ENCODE results near the gene ERF.

Gene ERF

DNA sequence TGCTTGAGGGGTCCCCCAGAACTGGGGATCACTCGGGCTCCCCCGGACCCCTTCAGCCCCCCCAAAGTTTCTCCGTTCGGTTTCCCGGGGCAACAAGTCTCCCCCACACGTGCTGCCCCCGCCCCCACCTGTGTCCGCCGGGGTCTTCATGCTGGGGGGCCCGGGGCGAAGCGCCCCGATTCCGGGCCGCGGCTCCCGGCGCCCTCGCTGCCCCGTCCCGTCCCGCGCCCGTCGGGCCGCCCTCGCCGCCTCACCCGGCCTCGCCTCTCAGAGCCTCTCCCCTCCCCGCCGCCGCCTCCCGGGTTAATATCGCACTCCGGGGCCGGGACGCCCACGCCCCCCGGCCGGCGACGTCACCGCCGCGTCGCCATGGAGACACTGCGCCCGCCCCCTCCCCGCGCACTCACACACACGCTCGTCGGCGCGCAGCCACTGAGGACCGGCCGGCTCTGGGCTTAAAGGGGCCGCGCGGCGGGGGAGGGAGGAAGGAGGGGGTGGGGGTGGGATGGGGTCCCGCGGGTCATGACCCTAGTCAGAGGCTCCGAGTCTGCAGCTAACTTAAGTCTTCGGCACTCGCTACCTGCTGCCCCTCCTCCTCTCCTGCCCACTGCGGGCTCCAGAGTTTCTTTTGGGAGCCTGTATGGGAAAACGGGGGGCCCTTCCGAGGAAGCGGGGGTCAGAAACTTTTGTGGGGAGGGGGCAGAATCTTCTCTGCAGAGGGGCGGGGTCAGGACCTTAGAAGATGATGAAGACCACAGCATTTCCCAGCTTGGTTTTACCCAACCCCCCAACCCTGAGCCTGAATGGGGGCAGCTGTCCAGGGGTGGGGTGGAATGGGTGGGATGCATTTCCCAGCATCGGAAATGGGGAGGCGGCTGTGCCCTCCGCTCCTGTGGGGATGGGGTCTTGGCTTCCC, at the start of gene ERF:
Gene ERF (minus strand): TSS at position 279 of the 916 bp plus-strand sequence. CDS start 129 bp downstream, at position 150.
- DNase-seq, result peak; percentile 94

DNA sequence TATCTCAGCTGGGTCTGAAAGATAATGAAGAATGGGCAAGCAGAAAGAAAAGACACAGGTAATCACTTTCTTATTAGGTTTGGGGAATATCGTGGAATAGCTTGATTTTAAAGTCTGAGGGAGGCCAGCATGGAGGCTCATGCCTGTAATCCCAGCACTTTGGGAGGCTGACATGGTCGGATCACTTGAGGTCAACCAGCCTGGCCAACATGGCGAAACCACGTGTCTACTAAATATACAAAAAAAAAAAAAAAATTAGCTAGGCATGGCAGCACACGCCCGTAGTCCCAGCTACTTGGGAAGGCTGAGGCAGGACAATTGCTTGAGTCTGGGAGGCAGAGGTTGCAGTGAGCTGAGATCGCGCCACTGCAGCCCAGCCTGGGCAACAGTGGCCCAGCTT, 48.9 kb upstream of the ERF start:
- no peak for DNase-seq

DNA sequence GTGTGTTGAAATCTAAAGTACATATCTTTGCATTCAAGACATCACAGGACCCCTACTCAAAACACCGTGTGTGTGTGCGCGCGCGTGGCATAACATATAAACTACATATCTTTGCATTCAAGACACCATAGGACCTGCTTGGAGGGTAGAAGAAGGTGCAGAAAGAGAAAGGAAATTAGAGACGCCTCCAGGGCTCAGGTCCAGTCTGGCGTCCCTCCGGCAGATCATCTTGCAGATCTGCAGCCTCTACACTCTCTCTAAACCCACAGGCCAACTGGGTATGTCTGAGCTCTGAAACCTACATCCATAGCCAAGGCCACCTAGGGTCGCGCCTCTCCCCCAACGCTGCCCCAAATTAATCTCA, 48.2 kb upstream of the ERF start:
- no peak for DNase-seq

DNA sequence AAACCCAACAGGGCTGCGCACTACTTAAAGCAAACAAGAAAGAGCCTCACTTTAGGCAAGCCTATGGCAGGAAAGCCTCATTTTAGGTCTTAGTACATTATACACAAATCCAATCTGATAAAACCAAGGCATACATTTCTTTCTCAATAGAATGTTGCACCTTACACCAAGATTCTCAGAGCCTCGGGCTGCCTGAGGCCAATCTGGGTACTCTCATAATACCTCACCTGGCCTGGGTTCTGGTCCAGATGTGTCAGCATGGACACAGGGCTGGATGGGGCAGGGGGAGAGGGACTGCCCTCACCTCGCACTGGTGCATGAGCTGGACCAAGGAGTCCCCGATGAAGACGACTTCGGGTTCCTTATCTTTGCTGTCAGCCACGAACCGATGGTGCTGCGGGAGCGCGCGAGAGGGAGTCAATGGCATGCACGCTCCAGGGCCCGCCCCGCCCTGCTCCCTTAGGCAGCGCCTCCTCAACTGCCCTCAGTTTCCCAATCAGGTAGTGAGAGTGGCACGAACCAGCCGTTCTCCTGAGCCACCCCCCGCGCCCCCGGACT, 46.8 kb upstream of the ERF start, which contains the start of gene PRR19:
Gene PRR19 (plus strand): TSS at position 487 of the 558 bp plus-strand sequence. CDS start 7,453 bp downstream, outside the sequence.
- peak; percentile 87 for DNase-seq

DNA sequence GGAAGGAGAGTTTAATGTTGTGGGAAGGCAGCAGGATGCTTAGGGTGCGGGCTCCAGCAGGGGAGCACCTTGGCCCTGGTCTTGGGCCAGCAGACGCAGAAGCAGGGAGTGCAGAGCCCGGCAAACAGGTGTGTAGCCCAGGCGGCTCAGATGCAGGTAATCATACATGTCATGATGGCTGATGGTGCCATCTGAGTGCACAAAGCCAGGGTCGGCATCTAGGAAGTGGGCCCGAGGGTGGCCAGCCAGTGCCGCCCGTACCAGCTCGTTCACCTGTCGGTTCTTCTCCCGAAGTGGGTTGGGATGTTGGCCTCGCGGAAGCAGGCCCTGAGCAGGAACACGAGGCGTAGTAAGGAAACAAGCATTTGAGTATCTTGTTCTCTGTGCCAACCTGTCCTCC, 42.1 kb upstream of the ERF start:
- DNase-seq, result no peak

DNA sequence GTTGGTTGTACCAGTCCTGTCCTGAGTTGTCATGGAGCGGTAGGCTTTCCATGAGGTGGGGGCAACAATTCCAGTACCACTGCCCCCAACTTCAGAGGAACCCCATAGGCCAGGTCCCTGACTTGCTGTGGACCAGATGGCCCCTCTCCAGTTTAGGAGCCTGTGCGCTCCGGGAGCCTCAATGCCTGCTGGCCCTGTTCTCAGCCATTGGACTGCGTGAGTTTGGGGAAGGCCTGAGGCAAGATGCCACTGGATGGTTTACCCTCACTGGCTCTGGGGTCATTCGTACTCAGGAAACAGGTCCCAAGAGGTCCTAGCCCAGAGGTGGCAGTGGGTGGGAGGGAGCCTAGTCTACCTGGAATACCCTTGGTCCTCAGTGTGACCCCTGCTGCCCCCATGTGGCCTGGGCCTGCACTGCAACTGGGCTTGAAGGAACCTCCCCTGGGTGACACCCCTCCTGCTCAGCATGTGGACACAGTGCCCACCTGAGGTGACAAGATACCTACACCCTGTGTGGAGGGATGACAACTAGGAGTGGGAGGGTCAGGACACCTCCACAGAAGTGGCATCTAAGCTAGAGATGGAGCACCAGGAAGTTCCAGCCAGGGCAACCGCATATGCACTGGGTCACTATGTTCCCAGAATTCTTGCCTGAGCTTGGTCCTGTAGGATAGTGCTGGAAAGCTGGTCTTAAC, 41.0 kb upstream of the ERF start:
- peak; percentile 82 for DNase-seq

DNA sequence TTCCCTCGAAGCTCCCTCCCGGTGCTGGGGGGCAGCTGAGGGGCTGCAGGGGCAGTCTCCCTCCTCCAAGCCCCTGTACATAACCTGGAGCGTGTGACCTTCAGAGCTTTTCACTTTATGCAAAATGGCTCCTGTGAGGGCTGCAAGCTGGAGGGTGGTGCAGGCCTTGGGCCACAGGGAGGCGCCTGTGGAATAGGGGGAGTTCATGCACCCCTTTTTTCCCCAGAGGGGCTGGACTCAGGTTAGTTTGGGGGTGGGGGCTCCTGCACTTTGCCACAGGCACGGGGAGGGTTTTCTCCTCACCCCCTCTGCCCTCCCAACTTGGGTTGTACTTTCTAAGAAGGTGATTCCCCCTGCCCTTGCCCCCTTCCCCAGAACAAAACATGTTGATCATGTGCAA, 40.4 kb upstream of the ERF start:
- no peak for DNase-seq

DNA sequence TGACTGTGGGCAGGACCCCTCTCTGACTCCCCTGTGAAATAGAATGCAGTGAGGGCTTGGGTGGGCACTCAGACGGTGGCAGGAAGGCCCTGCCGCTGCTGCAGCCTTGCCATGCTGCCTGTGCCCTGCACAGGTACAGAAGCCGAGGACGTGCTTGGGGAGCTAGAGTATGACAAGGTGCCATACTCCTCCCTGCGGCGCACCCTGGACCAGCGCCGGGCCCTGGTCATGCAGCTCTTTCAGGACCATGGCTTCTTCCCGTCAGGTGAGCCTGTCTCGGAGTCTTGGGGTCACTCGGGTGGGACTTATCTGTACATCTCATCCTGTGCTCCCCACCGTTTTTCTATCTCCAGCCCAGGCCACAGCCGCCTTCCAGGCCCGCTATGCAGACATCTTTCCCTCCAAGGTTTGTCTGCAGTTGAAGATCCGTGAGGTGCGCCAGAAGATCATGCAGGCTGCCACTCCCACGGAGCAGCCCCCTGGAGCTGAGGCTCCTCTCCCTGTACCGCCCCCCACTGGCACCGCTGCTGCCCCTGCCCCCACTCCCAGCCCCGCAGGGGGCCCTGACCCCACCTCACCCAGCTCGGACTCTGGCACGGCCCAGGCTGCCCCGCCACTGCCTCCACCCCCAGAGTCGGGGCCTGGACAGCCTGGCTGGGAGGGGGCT, 39.7 kb upstream of the ERF start:
- no peak for DNase-seq

DNA sequence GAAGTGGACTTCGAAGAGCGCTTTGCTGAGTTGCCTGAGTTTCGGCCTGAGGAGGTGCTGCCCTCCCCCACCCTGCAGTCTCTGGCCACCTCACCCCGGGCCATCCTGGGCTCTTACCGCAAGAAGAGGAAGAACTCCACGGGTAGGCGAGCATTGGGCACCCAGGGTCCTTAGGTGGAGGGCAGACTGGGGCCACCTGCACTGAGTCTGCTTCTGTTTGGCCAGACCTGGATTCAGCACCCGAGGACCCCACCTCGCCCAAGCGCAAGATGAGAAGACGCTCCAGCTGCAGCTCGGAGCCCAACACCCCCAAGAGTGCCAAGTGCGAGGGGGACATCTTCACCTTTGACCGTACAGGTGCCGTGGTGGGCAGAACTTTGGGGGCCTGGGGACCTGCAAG, 39.0 kb upstream of the ERF start:
- no peak for DNase-seq

DNA sequence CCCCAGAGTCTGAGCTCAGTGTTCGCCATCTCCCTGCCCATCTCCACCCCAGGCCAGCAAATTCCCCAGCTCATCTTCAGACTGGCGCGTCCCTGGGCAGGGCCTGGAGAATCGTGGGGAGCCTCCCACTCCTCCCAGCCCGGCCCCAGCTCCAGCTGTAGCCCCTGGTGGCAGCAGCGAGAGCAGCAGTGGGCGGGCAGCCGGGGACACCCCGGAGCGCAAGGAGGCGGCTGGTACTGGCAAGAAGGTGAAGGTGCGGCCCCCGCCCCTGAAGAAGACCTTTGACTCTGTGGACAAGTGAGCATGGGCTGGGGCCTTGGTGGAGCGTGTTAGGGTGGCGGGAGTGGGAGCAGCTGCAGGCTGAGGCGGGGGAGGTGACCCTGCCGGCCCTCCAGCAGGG, 38.6 kb upstream of the ERF start:
- no peak for DNase-seq

DNA sequence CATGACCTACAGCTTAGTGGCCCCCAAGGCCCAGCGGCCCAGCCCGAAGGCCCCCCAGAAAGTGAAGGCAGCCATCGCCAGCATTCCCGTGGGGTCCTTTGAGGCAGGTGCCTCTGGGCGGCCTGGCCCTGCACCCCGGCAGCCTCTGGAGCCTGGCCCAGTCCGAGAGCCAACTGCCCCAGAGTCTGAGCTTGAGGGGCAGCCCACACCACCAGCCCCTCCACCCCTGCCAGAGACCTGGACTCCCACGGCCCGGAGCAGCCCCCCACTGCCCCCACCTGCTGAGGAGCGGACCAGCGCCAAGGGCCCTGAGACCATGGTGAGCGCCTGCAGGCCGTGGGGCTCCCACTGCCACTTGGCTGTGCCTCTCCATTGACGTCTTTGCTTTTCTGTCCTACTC, 38.0 kb upstream of the ERF start:
- DNase-seq, result no peak

DNA sequence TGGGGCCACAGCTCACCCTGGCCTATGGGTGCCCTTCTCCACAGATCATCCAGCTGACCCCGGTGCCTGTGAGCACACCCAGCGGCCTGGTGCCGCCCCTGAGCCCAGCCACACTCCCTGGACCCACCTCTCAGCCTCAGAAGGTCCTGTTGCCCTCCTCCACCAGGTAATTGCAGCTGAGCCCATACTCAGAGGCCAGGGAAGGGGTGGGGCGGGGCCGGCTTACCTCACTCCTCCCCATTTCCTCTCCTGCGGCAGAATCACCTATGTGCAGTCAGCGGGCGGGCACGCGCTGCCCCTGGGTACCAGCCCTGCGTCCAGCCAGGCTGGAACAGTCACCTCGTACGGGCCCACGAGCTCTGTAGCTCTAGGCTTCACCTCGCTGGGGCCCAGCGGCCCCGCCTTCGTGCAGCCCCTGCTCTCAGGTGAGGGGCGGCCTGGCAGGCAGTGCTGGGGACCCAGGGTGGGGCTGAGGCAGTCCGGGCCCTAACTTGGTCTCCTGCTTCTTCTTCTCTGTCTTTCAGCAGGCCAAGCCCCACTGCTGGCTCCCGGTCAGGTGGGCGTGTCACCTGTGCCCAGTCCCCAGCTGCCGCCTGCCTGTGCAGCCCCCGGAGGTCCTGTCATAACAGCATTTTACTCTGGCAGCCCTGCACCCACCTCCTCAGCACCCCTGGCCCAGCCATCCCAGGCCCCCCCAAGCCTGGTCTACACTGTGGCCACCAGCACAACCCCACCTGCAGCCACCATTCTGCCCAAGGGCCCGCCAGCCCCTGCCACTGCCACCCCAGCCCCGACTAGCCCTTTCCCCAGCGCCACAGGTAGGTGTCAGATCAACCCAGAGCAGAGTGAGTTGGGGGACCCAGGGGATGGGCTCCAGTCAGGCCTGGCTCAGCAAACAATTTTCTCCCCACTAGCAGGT, 37.4 kb upstream of the ERF start:
- no peak for DNase-seq

DNA sequence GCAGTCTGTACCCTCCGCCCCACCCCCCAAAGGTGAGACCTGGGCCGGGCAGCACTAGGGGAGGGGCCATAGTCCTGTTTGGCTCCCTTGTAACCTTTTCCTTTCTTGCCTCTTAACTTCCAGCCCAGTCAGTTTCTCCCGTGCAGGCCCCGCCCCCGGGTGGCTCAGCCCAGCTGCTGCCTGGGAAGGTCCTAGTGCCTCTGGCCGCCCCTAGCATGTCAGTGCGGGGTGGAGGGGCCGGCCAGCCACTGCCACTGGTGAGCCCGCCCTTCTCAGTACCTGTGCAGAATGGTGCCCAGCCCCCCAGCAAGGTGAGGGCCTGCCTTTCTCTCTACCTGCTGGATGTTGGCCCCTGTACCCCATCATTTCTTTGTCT, 36.5 kb upstream of the ERF start:
- no peak for DNase-seq

DNA sequence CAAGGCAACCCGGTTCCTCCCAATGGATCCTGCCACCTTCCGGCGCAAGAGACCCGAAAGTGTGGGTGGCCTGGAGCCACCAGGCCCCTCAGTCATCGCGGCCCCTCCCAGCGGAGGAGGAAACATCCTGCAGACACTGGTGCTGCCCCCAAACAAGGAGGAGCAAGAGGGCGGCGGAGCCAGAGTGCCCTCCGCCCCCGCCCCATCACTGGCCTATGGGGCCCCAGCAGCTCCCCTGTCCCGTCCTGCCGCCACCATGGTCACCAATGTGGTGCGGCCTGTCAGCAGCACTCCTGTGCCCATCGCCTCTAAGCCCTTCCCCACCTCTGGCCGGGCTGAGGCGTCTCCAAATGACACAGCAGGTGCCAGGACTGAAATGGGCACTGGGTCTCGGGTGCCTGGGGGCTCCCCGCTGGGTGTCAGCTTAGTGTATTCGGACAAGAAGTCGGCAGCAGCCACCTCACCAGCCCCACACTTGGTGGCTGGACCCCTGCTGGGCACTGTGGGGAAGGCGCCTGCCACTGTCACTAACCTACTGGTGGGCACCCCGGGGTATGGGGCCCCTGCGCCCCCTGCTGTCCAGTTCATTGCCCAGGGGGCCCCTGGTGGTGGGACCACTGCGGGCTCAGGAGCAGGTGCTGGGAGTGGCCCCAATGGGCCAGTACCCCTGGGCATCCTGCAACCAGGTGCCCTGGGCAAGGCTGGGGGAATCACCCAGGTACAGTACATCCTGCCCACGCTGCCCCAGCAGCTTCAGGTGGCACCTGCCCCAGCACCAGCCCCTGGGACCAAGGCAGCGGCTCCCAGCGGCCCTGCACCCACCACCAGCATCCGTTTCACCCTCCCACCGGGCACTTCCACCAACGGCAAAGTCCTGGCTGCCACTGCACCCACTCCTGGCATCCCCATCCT, 35.9 kb upstream of the ERF start:
- peak; percentile 85 for DNase-seq

DNA sequence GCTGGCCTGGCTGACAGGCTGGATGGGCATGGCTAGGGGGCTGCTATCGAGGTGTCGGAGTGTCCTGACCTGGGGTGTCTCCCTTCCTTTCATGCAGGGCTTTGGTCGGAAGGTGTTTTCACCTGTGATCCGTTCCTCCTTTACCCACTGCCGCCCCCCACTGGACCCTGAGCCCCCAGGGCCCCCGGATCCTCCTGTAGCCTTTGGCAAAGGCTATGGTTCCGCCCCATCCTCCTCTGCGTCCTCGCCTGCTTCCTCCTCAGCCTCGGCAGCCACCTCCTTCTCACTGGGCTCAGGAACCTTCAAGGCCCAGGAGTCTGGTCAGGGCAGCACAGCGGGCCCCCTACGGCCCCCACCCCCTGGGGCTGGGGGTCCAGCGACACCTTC, 35.2 kb upstream of the ERF start:
- no peak for DNase-seq

DNA sequence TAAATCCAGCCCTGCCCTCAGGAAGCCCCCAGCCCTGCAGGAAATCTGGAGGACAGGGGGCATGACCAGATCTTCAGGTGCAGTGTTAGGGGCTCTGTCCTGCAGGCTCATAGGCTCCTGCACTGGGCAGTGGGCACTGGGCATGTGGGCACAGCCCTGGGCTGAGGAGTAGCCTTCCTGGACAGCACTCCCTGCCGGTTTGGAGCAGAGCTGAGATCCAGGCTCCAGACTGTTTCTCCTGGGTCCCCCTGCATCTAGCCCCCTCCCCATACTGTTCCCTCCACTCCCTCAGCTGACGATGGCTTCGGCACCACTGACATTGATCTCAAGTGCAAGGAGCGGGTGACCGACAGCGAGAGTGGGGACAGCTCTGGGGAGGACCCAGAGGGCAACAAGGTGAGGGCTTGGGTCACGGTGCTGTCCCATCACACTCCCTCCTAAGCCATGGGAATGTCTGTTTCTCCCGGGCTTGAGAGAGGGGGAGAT, 34.7 kb upstream of the ERF start:
- no peak for DNase-seq

DNA sequence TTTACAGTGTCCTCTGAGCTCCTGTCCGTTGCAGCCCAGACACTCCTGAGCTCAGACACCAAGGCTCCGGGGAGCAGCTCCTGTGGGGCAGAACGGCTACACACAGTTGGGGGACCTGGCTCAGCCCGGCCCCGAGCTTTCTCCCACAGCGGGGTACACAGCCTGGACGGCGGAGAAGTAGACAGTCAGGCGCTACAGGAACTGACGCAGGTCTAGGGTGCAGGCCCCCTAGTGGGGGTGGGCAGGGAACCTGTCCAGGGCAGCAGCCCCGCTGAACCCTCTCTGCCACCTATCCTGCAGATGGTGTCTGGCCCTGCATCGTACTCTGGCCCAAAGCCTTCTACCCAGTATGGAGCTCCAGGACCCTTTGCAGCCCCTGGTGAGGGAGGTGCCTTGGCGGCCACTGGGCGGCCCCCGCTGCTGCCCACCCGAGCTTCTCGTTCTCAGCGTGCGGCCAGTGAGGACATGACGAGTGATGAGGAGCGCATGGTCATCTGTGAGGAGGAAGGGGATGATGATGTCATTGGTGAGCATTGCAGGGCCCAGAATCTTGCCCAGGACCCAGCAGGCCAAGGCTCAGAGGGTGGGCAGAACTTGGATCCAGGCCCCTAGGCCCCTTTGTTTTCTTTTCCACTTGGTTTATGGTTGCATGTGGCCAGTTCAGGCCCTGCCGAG, 34.1 kb upstream of the ERF start:
- no peak for DNase-seq

DNA sequence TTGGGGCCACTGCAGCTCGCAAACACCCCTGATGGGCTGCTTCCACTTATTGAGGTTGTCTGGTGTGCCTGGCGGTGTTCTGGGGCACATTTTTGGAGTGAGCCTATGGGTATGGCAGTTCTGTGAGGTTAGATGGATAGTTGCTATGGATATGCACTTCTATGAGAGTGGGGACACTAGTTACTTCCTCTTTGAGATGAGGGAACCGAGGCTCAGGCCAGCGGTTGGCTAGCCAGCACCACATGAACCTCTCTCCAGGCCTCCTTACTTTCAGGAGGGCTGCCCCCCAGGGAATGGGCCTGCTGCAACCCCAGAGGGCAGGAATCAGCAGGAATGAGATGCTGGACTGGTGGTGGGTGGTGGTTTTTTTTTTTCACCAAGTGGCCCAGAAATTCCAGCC, 33.5 kb upstream of the ERF start:
- DNase-seq, result peak; percentile 55

DNA sequence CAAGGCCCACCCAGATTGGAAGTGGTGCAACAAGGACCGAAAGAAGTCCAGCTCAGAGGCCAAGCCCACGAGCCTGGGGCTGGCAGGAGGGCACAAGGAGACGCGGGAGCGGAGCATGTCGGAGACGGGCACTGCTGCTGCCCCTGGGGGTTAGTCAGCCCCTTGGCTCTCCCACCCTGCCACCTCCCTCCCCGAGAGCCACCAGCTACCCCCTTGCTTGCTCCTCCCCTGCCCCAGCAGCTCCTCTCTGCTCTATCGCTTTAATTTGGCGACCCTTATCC, 32.8 kb upstream of the ERF start:
- no peak for DNase-seq

DNA sequence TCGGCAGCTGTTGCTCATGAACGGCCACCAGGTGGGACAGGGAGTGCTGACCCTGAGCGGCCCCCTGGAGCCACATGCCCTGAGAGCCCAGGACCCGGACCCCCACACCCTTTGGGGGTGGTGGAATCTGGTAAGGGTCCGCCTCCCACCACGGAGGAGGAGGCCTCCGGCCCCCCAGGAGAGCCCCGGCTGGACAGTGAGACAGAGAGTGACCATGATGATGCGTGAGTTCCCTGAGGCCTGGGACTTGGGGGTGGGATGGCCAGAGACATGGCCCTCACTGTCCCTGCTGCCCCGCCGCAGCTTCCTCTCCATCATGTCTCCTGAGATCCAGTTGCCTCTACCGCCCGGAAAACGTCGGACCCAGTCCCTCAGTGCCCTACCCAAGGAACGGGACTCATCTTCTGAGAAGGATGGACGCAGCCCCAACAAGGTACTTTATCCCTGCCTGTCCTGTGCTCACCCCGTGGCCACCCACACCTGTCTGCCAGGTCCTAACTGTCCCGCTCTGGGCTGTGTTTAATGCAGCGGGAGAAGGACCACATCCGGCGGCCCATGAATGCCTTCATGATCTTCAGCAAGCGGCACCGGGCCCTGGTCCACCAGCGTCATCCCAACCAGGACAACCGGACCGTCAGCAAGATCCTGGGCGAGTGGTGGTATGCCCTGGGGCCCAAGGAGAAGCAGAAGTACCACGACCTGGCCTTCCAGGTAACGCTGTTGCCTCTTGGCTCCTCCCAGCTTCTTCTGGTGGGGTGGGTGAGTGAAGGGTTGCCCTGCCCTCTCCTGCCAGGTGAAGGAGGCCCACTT, 32.3 kb upstream of the ERF start:
- no peak for DNase-seq

Data from hematopoietic multipotent progenitor cell treated with erythropoietin and hydrocortisone succinate and interleukin-3 and kit ligand, for 6 days (in vitro differentiated cells).